Measurements from ENCODE around the gene CEP128.
"Not testable (repeated sequence)": the region's sequence is repeated elsewhere in the genome, so short reads cannot be mapped to it uniquely, and the experiment has no call there.

CEP128 gene

DNA sequence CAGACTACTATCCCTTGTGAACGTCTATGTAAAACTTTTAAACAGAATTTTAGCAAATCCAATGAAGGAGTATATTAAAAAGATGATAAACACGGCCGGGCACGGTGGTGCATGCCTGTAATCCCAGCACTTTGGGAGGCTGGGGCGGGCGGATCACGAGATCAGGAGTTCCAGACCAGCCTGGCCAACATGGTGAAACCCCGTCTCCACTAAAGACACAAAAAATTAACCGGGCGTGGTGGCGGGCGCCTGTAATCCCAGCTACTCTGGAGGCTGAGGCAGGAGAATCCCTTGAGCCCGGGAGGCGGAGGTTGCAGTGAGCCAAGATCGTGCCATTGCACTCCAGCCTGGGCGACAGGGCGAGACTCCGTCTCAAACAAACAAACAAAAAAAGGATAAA, 11.7 kb upstream of the CEP128 start:
- DNase-seq (ENCODE audit: low read depth in 2 of 2), result not testable (repeated sequence)

DNA sequence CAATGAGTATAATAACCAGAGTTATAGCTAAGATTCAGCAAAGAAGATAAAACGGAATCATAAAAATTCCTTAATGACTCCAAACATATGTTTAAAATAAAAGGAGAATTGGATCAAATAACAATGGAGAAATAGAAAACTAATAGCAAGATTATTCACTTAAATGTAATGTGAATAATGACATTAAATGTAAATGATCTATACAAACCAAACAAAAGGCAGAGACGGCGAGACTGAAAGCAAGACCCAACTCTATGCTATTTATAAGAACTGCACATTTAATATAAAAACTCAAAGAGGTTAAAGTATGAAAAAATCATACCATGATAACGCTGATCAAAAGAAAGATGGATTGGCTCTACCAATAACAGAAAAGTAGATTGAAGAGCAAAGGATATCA, 10.0 kb upstream of the CEP128 start:
- DNase-seq (ENCODE audit: low read depth in 2 of 2), result no peak

DNA sequence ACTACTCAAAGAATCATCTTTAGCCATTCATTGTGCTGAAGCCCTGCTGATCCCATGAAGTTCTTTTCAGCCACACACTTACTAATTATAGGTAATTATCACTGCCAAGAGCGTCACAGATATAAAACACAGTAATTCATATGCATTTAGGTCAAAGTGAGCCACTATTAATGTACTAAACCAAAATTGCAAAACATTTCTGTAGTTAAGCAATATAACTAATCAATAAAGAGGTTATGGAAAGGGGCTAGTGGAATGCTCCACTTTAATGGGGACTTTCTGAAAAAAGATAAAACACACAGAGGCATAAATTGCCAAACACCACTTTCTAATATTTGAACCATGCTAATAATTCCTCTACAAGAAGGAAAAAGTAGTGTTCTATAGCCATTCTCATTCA, 6.8 kb upstream of the CEP128 start:
- DNase-seq (ENCODE audit: low read depth in 2 of 2), result no peak

DNA sequence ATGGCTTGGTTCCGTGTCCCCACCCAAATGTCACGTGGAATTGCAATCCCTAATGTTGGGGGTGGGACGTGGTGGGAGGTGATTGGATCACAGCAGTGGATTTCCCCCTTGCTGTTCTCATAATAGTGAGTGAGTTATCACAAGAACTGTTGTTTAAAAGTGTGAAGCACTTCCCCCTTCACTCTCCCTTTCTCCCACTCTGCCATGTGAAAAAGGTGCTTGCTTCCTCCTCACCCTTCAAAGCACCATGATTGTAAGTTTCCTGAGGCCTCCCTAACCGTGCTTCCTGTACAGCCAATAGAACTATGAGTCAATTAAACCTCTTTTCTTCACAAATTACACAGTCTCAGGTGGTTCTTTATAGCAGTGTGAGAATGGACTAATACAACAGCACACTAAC, 5.3 kb upstream of the CEP128 start:
- no peak for DNase-seq (ENCODE audit: low read depth in 2 of 2)

DNA sequence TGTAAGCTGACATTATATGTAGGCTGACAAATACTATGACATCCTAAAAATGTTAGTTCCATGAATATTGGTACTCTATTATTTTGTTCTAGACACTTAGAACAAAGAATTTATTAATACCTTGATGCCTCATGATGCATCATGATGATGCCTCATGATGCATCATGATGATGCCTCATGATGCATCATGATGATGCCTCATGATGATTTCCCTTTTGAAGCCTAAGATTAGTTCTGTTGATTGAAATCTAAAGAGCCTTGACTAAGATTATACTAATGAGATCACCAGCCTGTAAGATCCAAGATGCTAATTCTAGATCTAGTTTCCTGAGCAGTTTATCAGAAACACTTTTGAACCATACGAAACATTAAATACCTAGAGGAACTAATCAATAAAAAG, 4.6 kb upstream of the CEP128 start:
- DNase-seq (ENCODE audit: low read depth in 2 of 2), result no peak

DNA sequence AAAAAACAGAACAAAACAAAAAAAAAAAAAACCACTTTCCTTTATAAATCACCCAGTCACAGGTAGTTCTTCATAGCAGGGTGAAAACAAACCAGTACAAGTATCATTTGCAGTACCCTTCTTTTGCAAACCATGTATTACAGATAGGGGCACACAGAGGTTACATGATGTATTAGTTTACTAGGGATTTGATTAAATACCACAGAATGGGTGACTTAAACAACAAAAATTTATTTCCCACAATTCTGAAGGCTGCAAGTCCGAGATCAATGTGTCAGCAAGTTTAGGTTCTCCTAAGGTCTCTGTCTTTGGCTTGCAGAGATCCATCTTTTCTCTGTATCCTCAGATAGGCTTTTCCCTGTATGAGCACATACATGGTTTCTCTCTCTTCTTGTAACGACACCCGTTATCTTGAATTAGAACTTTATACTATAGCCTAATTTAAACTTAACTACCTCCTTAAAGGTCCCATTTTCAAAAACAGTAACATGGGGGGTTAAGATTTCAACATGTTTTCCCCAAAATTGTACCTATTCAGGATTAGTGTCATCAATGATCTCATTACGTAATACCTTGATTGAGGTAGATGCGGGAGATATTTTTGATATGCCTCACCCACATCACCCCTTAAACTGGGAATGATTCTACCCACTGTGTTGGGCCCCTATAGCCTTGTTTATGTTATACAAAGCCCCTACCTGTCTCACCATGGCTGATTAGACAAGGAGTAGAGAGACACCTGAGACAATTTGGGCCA, 3.5 kb upstream of the CEP128 start:
- no peak for DNase-seq (ENCODE audit: low read depth in 2 of 2)

DNA sequence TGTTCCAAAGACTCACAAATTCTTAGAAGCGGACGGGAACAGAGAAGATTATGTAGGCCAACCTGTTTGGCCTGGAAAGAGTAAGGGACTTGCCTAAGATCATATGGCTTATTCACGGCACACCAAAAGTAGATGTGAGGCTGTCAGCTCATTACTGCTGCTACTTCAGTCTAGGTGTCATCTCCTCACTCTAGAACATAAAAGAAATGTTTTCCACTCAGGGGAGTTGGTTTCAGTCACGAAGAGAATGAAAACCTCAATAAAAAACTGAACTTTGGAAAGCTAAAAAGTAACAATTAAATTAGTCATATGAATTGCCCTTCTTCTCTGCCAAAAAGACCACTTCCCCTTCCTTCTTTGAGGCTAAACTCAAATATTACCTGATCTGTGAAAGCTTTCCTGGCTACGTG, 658 bp upstream of the CEP128 start:
- DNase-seq (ENCODE audit: low read depth in 2 of 2), result no peak

DNA sequence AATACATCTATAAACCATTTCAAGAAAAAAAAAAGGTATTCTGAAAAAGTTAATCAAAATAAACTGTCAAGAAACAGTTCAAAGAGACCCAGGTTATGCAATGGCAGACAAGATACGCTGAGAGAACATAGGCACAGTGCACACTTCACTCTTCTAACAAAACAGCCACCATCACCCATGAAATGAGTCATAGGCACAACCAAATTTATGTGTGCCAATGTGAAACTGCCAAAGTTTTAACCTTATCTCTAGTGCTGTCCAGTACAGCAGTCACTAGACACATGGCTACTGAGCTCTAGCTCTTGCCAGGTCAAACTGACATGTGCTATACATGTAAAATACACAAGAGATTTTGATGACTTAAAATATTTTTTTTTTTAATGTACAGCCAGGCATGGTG, 1.4 kb downstream of the CEP128 start:
- no peak for DNase-seq (ENCODE audit: low read depth in 2 of 2)

DNA sequence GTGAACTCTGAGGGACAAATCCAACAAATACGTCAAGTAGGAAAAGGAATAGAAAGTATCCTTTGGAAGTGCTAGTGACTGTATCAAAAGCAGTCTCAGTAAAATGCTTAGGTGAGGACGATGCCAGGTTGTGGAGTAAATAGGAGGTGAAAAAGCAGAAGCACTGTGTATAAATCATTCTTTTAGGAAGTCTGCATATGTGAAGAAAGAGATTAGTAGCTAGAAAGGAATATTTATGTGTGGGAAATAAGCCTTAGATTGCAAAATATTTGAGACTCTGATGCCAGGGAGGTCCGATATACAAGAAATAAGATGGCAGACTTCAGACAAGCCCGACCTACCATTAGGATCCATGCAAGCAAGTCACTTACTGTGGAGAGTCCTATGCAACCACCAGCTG, 7.9 kb downstream of the CEP128 start:
- no peak for DNase-seq (ENCODE audit: low read depth in 2 of 2)

DNA sequence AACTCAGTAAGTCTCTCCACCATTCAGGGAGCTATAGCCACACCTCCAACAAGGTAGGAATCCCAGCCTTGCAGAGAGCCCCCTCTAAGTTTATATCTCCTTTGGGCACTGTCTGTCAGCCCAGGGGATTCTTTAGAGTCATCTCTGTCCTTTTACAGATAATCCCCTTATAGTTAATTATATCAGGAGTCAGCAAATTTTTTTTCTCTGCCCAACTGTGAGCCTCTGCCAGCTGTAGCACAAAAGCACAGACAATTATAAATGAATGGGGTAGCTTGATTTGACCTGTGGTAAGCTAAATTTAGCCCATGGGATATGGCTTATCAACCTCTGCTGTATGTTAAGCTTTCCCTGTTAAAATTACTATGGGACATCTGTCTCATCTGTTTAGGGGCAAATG, 8.3 kb downstream of the CEP128 start:
- no peak for DNase-seq (ENCODE audit: low read depth in 2 of 2)

DNA sequence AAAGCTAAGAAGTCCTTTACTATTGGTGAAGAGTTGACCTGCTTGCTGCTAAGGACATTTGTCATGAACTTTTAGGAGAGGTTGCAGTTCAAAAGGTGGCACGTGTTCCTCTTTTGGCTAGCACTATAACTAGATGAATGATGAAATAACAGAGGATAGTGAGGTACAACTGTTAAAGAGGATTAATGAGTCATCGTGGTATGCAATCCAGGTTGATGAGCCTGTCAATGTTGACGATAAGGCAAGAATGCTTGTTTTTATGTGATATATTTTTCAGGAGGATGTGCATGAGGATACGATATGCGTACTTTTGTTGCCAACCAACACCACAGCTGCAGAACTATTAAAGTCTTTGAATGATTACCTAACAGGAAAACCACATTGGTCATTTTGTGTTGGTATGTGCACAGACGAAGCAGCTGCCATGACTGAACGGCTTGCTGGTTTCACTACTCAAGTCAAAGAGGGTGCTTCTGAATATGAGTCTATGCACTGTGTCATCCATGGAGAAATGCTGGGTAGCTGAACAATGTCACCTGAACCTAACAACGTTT, 10.6 kb downstream of the CEP128 start:
- peak in 1 of 2 donors; percentile 44 for DNase-seq (ENCODE audit: low read depth in 2 of 2)

DNA sequence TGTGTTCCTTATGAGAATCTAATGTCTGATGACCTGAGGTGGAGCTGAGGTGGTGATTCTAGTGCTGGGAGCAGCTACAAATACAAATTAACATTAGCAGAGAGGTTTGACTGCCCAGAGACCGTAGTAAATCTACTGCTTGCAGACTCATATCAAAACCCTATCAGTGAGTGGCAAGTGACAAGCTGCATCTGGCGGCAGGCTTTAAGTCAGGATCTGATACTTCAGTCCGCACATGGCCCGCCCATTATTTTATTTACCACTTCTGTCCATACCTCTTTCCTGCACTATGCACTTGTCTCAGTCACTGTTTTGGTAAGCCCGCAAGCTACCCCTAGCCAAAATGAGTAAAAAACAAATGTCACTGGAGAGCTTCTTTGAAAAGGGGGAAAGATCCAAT, 11.4 kb downstream of the CEP128 start:
- DNase-seq (ENCODE audit: low read depth in 2 of 2), result no peak

DNA sequence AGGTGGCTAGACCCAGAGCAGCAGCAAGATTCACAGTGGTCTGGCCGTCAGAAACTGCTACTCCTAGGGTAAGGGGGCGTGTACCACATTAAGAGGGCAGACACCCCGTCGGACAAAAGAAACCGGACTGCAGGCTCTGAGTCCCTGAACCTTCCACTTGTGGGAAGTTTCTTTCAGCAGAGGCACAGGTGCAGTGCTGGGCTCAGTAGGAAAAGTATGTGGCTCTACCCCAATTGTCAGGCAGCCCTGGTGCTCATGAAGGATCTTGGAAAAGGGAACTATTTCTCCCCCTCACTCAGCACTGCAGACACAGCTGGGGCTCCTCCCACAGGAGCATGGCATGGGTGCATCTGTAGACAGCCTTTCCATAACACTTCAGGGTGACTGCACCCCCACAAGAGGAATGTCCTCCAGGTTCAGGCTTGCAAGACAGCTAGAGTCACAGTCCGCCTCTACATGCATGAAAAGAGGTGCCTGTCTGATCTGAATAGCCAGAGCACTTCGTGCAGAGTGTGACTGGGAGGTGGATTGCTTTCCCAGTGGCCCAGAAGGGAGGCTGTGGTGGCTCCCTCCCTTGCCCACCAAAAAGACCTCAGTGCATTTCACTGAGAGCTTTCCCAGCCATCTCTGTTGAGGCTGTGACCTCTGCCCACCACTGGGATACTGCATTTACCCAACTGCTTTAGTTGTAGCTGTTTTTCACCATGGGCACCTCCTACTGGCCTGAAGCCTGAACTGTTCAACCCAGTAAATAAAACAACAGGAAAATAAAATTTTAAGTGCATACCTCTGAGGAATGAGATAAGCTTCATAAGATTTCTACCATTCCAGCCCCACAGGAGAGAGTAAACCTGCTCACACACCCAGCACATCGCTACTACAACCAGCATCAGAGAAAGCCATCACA, 14.2 kb downstream of the CEP128 start:
- no peak for DNase-seq (ENCODE audit: low read depth in 2 of 2)

DNA sequence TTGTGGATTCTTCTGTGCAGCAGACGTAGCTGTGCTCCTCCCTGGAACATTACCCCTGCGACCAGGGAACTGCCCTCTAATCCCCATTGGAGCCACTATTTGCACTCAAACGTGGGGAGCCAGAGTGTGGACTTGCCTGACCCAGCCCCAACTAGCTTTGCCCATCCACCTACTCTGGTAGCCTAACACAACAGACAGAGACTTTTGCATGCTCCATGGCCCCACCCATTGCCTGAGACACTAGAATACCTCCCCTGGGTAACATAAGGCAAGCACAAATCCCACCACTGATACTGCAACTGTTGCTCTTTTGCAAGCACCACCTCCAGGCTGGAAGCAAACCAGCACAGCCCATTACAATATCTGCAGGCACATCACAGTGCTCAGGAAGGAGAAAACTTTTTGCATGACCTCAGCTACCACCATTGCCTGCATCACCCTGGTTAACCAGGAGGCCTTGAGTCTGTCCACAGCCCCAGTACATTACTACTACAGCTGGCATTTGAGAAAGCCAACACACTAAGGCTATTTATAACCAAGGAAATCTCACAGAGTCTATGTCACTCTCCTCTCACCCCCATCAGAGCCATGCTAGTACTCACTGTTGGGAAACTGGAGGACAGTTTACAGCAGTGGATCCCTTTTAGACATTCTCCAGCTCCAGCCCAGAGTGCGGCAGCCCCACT, 15.0 kb downstream of the CEP128 start:
- DNase-seq (ENCODE audit: low read depth in 2 of 2), result no peak

DNA sequence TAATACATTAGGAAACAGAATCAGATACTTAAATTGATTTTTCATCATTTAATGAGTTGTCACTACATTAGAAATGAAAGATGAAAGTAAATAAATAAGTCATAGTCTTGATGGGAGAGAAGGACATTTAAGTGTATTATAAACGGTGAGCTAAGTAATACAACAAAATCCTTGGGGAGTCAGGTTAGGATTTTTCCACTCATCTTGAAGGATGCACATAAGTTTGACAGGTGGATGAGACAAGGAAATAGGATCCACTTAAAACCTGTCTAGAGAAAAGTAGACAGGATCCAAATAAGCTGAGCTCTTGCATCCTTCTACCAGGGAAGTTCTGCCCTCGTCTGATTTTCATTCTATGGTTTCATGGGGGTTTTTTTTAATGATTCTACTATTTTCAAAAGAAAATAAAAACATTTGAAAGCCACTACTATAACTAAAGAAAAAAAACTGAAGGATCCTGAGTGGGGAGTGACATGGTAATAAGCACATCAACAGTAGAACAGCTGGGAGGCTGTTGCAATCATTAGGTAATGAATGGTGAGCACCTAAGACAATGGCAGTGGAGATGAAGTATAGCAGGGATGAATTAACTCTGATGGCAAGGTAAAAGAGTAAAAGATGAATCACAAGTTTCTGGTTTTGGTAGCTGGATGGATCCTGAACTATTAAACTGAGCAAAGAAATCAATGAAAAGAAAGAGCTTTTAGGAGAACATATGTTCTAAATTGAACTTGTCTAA, 17.0 kb downstream of the CEP128 start:
- DNase-seq (ENCODE audit: low read depth in 2 of 2), result no peak

DNA sequence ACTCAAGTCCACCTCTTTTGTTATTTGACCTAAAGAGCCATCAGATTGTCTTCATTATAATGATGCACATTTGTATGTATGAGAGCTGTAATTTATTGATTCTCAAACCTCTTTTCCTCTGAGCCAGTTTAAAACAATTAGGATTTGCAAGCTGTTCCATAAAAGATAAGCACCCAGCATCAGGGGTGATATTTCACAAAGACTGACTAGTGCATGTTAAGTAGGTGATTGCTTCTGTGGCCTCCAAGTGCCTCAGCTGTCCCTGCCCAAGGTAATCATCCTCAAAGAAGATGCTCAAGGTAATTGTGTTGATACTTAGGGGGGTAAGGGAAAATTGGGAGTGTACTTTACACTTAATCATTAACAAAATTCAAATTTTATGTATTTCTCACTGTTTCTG, 18.2 kb downstream of the CEP128 start:
- no peak for DNase-seq (ENCODE audit: low read depth in 2 of 2)

DNA sequence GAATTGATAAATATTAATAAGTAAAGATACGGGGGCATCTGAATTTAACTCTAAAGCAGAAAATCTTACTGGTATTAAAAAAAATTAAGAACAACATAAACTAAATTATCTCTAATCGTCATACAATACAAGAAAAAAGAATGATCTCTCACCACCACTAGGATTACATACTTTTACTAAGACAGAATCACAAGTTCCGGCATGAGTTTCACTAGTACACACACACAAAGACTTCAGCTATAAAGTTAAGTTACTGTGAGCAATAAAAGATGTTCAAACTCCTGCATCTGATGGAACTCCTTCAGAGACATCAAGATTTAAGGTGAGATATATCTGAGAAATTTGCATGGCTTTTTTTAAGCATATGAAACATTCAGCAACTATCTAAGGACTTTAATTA, 21.9 kb downstream of the CEP128 start:
- no peak for DNase-seq (ENCODE audit: low read depth in 2 of 2)

DNA sequence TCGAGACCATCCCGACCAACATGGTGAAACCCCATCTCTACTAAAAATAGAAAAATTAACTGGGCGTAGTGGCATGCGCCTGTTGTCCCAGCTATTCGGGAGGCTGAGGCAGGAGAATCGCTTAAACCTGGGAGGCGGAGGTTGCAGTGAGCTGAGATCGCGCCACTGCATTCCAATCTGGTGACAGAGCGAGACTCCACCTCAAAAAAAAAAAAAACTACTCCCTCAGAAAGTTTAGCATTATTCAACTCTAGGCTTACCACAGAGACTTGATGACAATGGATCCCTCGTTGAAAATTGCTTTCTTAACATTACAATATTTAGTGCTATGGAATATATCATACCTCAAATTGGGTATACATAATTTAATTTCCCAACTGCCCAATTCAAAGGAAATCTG, 29.5 kb downstream of the CEP128 start:
- DNase-seq (ENCODE audit: low read depth in 2 of 2), result not testable (repeated sequence)

DNA sequence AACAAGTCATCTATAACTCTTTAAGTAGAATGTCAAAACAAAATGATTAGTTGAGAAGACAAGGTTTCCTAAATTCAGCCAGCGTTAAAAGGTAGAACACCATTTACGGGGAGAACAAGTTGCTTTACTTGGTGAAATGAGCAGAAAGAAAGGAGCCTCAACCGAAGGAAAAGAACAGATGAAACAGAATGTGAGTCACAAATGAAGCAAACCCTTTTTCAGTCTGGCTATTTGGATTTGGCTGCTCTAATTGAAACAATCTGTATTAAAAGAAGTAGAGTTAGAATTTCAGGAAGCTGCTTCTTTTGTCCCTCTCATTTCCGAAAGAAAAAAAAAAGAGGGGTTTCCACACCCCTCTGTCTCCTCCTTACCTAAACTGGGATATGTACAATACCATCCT, 34.6 kb downstream of the CEP128 start:
- no peak for DNase-seq (ENCODE audit: low read depth in 2 of 2)

DNA sequence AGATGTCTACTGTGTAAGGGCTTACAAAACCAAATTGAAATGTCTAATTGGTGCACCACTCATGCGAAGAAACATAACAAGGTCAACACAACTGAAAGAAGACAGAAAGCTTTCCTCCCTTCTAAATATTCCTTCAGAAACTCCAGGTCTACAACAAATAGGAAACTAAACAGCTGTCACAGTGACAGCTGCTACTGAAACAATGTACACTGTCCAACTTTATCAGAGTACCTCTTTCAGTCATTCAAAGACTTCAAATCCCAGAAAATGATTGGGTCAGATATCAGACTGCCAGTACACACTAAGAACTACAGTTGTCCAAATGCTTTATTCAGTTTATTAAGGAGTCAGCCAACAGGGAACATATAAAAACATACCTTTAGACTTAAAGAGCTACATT, 35.2 kb downstream of the CEP128 start:
- DNase-seq (ENCODE audit: low read depth in 2 of 2), result no peak

DNA sequence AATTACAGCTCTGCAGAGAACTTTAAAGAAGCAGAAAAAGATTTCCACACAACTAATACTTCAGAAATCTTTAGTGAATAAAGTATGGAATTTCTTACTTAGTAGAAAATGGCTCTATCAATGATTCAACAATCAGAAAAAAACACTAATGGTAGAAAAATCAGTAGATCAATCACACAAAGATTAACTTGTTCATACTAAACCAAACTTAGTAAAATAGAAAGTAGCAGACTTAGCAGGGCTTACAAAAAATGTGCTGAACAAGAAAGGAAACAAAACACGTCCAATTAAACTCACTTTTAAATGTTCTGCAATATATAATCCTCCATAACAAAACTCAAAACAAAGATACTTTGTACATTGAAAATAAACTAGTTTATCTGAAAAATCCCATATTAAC, 38.9 kb downstream of the CEP128 start:
- DNase-seq (ENCODE audit: low read depth in 2 of 2), result no peak

DNA sequence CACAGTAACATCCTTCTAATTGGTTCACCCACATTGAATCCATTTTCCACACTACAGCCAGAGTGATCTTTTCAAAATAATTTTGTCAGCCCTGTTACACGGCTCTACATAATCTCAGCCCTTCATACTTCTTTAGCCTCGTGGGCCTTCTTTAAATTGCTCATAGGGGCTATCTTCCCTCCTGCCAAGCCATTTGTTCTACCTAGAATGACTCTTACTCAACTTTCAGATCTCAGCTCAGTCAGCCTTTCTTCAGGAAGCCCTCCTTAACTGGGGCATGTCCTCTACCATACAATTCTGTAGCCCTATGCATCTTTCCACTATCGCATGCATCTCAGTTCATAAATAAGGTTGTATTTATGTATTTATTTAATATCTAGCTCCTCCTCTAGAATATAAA, 39.7 kb downstream of the CEP128 start:
- DNase-seq (ENCODE audit: low read depth in 2 of 2), result no peak

Data from stimulated activated CD4-positive, alpha-beta T cell treated with anti-CD3 and anti-CD28 coated beads, Interleukin-4, amount 100 ng/mL, for 48 hours (primary cell).